K562 (cell line): ENCODE results near the gene ASCC2. TPM values are rescaled to one million over a fixed set of nuclear protein-coding genes. Genes with fewer than 3 reads are reported as not detected.

Experiments
- CXXC5 ChIP-seq: fragments of 250-450 bp; sonication (Bioruptor Pico); IDR thresholded peaks from 2 replicates; pipeline ENCODE4 v1.8.0; 2022; ENCODE audit warnings: inconsistent platforms, mild to moderate bottlenecking, moderate library complexity
- E2F3 ChIP-seq: fragments of 250-450 bp; sonication (Bioruptor Pico); IDR thresholded peaks from 2 replicates; pipeline ENCODE4 v1.4.0; 2020; ENCODE audit warnings: mild to moderate bottlenecking
- HDAC2 ChIP-seq: fragments of 450-650 bp; IDR thresholded peaks from 2 replicates; pipeline ENCODE4 v1.6.1; 2016; ENCODE audit warnings: mild to moderate bottlenecking
- HEY1 ChIP-seq: fragments of 250-450 bp; sonication (Bioruptor Pico); IDR thresholded peaks from 2 replicates; pipeline ENCODE4 v1.5.0; 2020; ENCODE audit warnings: mild to moderate bottlenecking, moderate library complexity, borderline replicate concordance
- MNT ChIP-seq, 2 experiments: fragments of 450-650 bp; conservative IDR thresholded peaks; 2 replicates each; pipeline ENCODE4 v1.6.1; 2017; ENCODE audit warnings: mild to moderate bottlenecking in 2 of 2, moderate library complexity in 2 of 2
- PBX2 ChIP-seq, 2 experiments: IDR thresholded peaks in 1 of 2; conservative IDR thresholded peaks in 1 of 2; 2 replicates each; pipeline ENCODE4 v1.6.1; 2016; ENCODE audit warnings: low read depth in 2 of 2, mild to moderate bottlenecking in 1 of 2, missing compliant biosample characterization in 1 of 2, missing genetic modification characterization in 1 of 2, moderate library complexity in 1 of 2
- ZNF77 ChIP-seq: fragments of 250-450 bp; sonication (Bioruptor Pico); IDR thresholded peaks from 2 replicates; pipeline ENCODE4 v1.5.0; 2020
- polyA plus RNA-seq, 8 experiments: library from polyadenylated mRNA; depleted of rRNA in 4 of 8; stranded (reverse) in 5 of 8; unstranded in 3 of 8; fragments of >200 nt; fragmentation: Nextera tagmentation in 2 of 8; fragmentation: Illumina TruSeq in 1 of 8; extraction: Ambion mirVana in 2 of 8; extraction: Trizol in 1 of 8; gene quantifications; 2 replicates each; pipeline versions ENCODE4 v1.2.1 to v1.2.3, GENCODE V29; 2011 to 2014; ENCODE audit warnings: inconsistent platforms in 1 of 8, missing spikeins in 1 of 8
- total RNA-seq, 7 experiments: library from RNA; depleted of rRNA in 6 of 7; stranded (reverse); fragments of >200 nt in 6 of 7; fragmentation: Illumina TruSeq in 2 of 7; extraction: Trizol in 2 of 7; gene quantifications; 2 replicates each; pipeline versions ENCODE4 v1.2.1 to v1.2.3, GENCODE V29; 2011 to 2021; ENCODE audit warnings: low replicate concordance in 1 of 7
- TF ChIP-seq, protein P1 (sequence below), 2 experiments: fragments of 150-350 bp in 1 of 2; IDR thresholded peaks; 2 replicates each; pipeline ENCODE4 v1.6.1; 2012 to 2016; ENCODE audit warnings: low read depth in 2 of 2, low read length in 2 of 2, mild to moderate bottlenecking in 1 of 2, moderate library complexity in 1 of 2

ASCC2 gene
- total and polyA plus RNA-seq, 9 of the 15 experiments (the other 6 are each of a cell fraction or from before 2014, with no cell fraction given), result 4.0 to 46.7 (median 26.8) TPM

- TF ChIP-seq PBX2 (CRISPR knock-in tag; IDR thresholded peaks at IDR 0.05; ENCODE audit: low read depth) (no peak), PBX2 (tag; conservative IDR thresholded peaks at IDR 0.05; ENCODE audit: low read depth) (no peak), MNT (conservative IDR thresholded peaks at IDR 0.05) (peak in 1 of 2 experiments; percentile 56; a peak in 1 of 4 replicates), ZNF77 (CRISPR knock-in tag) (no peak), CXXC5 (CRISPR knock-in tag) (peak; percentile 49), E2F3 (CRISPR knock-in tag) (no peak), HEY1 (CRISPR knock-in tag) (no peak), HDAC2 (peak; percentile 97)
- TF ChIP-seq, protein P1, sequence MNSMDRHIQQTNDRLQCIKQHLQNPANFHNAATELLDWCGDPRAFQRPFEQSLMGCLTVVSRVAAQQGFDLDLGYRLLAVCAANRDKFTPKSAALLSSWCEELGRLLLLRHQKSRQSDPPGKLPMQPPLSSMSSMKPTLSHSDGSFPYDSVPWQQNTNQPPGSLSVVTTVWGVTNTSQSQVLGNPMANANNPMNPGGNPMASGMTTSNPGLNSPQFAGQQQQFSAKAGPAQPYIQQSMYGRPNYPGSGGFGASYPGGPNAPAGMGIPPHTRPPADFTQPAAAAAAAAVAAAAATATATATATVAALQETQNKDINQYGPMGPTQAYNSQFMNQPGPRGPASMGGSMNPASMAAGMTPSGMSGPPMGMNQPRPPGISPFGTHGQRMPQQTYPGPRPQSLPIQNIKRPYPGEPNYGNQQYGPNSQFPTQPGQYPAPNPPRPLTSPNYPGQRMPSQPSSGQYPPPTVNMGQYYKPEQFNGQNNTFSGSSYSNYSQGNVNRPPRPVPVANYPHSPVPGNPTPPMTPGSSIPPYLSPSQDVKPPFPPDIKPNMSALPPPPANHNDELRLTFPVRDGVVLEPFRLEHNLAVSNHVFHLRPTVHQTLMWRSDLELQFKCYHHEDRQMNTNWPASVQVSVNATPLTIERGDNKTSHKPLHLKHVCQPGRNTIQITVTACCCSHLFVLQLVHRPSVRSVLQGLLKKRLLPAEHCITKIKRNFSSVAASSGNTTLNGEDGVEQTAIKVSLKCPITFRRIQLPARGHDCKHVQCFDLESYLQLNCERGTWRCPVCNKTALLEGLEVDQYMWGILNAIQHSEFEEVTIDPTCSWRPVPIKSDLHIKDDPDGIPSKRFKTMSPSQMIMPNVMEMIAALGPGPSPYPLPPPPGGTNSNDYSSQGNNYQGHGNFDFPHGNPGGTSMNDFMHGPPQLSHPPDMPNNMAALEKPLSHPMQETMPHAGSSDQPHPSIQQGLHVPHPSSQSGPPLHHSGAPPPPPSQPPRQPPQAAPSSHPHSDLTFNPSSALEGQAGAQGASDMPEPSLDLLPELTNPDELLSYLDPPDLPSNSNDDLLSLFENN (IDR thresholded peaks at IDR 0.05; ENCODE audit: low read depth in 2 of 2, low read length in 2 of 2), result peak in 1 of 2 experiments; percentile 90; a peak in 2 of 4 replicates
Measured at GRCh38 chr22:29780748-29781676, 57.1 kb downstream of the ASCC2 start (continued).
